Stimulated activated CD4-positive, alpha-beta T cell treated with anti-CD3 and anti-CD28 coated beads, Interleukin-12 subunit alpha, Interleukin-12 subunit beta, amount 100 ng/mL, for 4 hours (primary cell): ENCODE measurements around the gene CAND2.
"Not testable (repeated sequence)": the region's sequence is repeated elsewhere in the genome, so short reads cannot be mapped to it uniquely, and the experiment has no call there.

ENCODE experiments used
- DNase-seq: peaks from one replicate; pipeline ENCODE4 v3.0.0-alpha.2; 2020

Gene CAND2

GRCh38 chr3:12866836-12867235 is 70.4 kb downstream of the CAND2 start:
- no peak for DNase-seq

GRCh38 chr3:12868039-12869034 is 71.9 kb downstream of the CAND2 start:
- peak; percentile 53 for DNase-seq

GRCh38 chr3:12869035-12869621 is 72.6 kb downstream of the CAND2 start:
- DNase-seq = peak; percentile 31

GRCh38 chr3:12870942-12871341 is 74.5 kb downstream of the CAND2 start:
- DNase-seq = no peak

- DNase-seq = no peak
These were observed 75.0 kb downstream of the CAND2 start for GRCh38 chr3:12871404-12871983.

- peak; percentile 8 for DNase-seq
These were observed 79.7 kb downstream of the CAND2 start for GRCh38 chr3:12875857-12876836.

- DNase-seq = no peak
These were observed 80.6 kb downstream of the CAND2 start for GRCh38 chr3:12877040-12877439.

GRCh38 chr3:12878141-12878574 is 81.7 kb downstream of the CAND2 start:
- no peak for DNase-seq

GRCh38 chr3:12878758-12879157 is 82.3 kb downstream of the CAND2 start:
- not testable (repeated sequence) for DNase-seq

GRCh38 chr3:12879191-12879815 is 82.8 kb downstream of the CAND2 start:
- DNase-seq = no peak

- not testable (repeated sequence) for DNase-seq
These were observed 85.4 kb downstream of the CAND2 start for GRCh38 chr3:12881858-12882257.

GRCh38 chr3:12882336-12883310 is 86.1 kb downstream of the CAND2 start:
- no peak for DNase-seq

GRCh38 chr3:12884186-12884680 is 87.8 kb downstream of the CAND2 start:
- DNase-seq = no peak
